Measurements from ENCODE around the gene FICD. TPM values are rescaled to one million over a fixed set of nuclear protein-coding genes. Genes with fewer than 3 reads are reported as not detected.

The FICD gene
- total and polyA plus RNA-seq, 9 of the 15 experiments (the other 6 are each of a cell fraction or from before 2014, with no cell fraction given) = 0.88 to 4.5 (median 1.9) TPM

- no peak for TF ChIP-seq NFYB (IDR thresholded peaks at IDR 0.05; ENCODE audit: extremely low read depth, insufficient read length)
- peak; percentile 28; the same call in 1 of the 2 replicates for TF ChIP-seq KLF6 (CRISPR knock-in tag; IDR thresholded peaks at IDR 0.05; ENCODE audit: borderline replicate concordance)
- peak; percentile 27; the same call in 1 of the 2 replicates for TF ChIP-seq NCOA1 (IDR thresholded peaks at IDR 0.05; ENCODE audit: low read depth)
- TF ChIP-seq FOS (IDR thresholded peaks at IDR 0.05; ENCODE audit: extremely low read depth, insufficient read length) = no peak
- no peak for TF ChIP-seq TBL1XR1 (IDR thresholded peaks at IDR 0.05; ENCODE audit: low read length in 2 of 2)
- peak; percentile 91; the same call in 1 of the 2 replicates for TF ChIP-seq HMGXB4 (CRISPR knock-in tag; IDR thresholded peaks at IDR 0.05)
- TF ChIP-seq ASH1L (IDR thresholded peaks at IDR 0.05; ENCODE audit: borderline replicate concordance, low read depth, partially characterized antibody) = peak; percentile 76
- no peak for TF ChIP-seq ILF3 (IDR thresholded peaks at IDR 0.05; ENCODE audit: borderline replicate concordance)
- 0 out of 2 replicates have a peak, but pooled peaks have one; percentile 11 for TF ChIP-seq MITF (IDR thresholded peaks at IDR 0.05)
- TF ChIP-seq ZNF121 (CRISPR knock-in tag; conservative IDR thresholded peaks at IDR 0.05) = no peak
- TF ChIP-seq KLF16 (IDR thresholded peaks at IDR 0.05) = no peak
- TF ChIP-seq ELK1 (CRISPR knock-in tag; IDR thresholded peaks at IDR 0.05) = no peak
- no peak for TF ChIP-seq SREBF1 (IDR thresholded peaks at IDR 0.05; ENCODE audit: borderline replicate concordance, low read depth, low read length)
- peak; percentile 71 for TF ChIP-seq MBD2 (IDR thresholded peaks at IDR 0.05; ENCODE audit: borderline replicate concordance, low read depth)
- peak; percentile 95 for TF ChIP-seq C11orf30 (IDR thresholded peaks at IDR 0.05; ENCODE audit: low read depth)
- no peak for TF ChIP-seq ZNF444 (CRISPR knock-in tag; IDR thresholded peaks at IDR 0.05)
- 0 out of 2 replicates have a peak, but pooled peaks have one; percentile 23 for TF ChIP-seq TAL1 (IDR thresholded peaks at IDR 0.05)
- no peak for TF ChIP-seq BRF1 (IDR thresholded peaks at IDR 0.05; ENCODE audit: borderline replicate concordance, extremely low read depth, insufficient read length)
- TF ChIP-seq SRF (CRISPR knock-in tag; IDR thresholded peaks at IDR 0.05) = 0 out of 4 replicates have a peak, but pooled peaks of 1 of the 2 experiments have one; percentile 23
- TF ChIP-seq HMG20B (CRISPR knock-in tag; IDR thresholded peaks at IDR 0.05) = no peak
- peak; percentile 7 to 27; a peak in 2 of 4 replicates for TF ChIP-seq FOXK2 (conservative IDR thresholded peaks at IDR 0.05 in 1 of 2, IDR thresholded peaks at IDR 0.05 in 1 of 2; ENCODE audit: low read depth in 2 of 2)
- peak; percentile 77; the same call in 1 of the 2 replicates for TF ChIP-seq BACH1 (tag; IDR thresholded peaks at IDR 0.05)
- TF ChIP-seq RBM15 (IDR thresholded peaks at IDR 0.05; ENCODE audit: insufficient read depth, low read length) = no peak
- no peak for TF ChIP-seq ZZZ3 (IDR thresholded peaks at IDR 0.05)
Measured at GRCh38 chr12:108560752-108561719, 46.0 kb downstream of the FICD start, which contains the start of gene SART3 (continued).

Measured in K562 (cell line).